A673 (cell line): ENCODE results near the gene COL4A2. TPM values are rescaled to one million over a fixed set of nuclear protein-coding genes. Genes with fewer than 3 reads are reported as not detected.

Experiments used
- BruUV-seq: library from RNA; stranded (reverse); fragments of 400-500 nt; replicated peaks from 2 replicates; lab custom pipeline; 2021; lab: Mats Ljungman, UMichigan
- CTCF ChIA-PET: fragments of 300-600 bp; sonication (Branson Sonifier 250); formaldehyde crosslinking; loops from one replicate; lab custom pipeline; 2022; ENCODE audit warnings: antibody characterized with exemption; lab: Charles Lee
- POLR2A ChIA-PET: fragments of 300-600 bp; sonication (Branson Sonifier 250); formaldehyde crosslinking; loops from one replicate; lab custom pipeline; 2022; ENCODE audit warnings: antibody characterized with exemption; ENCODE audit not compliant: low non-redundant PET; lab: Charles Lee
- DNase-seq: peaks from one replicate; pipeline ENCODE4 v3.0.0-alpha.2; 2015; ENCODE audit warnings: low spot score
- H3K27ac ChIP-seq: fragments of 200-600 bp; sonication (generic); 2 replicates; pipeline ENCODE4 v1.5.1; 2016; ENCODE audit warnings: mixed run types, low read depth, mild to moderate bottlenecking, mixed read lengths, antibody characterized with exemption, low read length; ENCODE audit not compliant: poor library complexity, severe bottlenecking
- H3K27me3 ChIP-seq: fragments of 200-600 bp; sonication (generic); replicated peaks from 2 replicates; pipeline ENCODE4 v1.6.1; 2017; ENCODE audit warnings: mixed run types, low read depth, mild to moderate bottlenecking, mixed read lengths, antibody characterized with exemption, low read length; ENCODE audit not compliant: insufficient read depth, poor library complexity
- H3K36me3 ChIP-seq: fragments of 200-600 bp; sonication (generic); 2 replicates; pipeline ENCODE4 v1.6.1; 2016; ENCODE audit warnings: mixed run types, mild to moderate bottlenecking, mixed read lengths, antibody characterized with exemption, low read length; ENCODE audit not compliant: insufficient read depth, poor library complexity, severe bottlenecking
- H3K4me1 ChIP-seq: fragments of 200-600 bp; sonication (generic); 2 replicates; pipeline ENCODE4 v1.6.1; 2017; ENCODE audit warnings: mixed run types, mild to moderate bottlenecking, mixed read lengths, antibody characterized with exemption, low read length; ENCODE audit not compliant: insufficient read depth, poor library complexity, severe bottlenecking
- H3K4me3 ChIP-seq: fragments of 200-600 bp; sonication (generic); 2 replicates; pipeline ENCODE4 v1.5.1; 2016; ENCODE audit warnings: low read depth, mixed run types, mild to moderate bottlenecking, mixed read lengths, low read length; ENCODE audit not compliant: poor library complexity, severe bottlenecking
- H3K9me3 ChIP-seq: fragments of 200-600 bp; sonication (generic); 2 replicates; pipeline ENCODE4 v1.6.1; 2016; ENCODE audit warnings: mixed run types, low read depth, mild to moderate bottlenecking, mixed read lengths, antibody characterized with exemption, low read length; ENCODE audit not compliant: poor library complexity, severe bottlenecking
- CTCF ChIP-seq: fragments of 300-800, 200-600 bp; sonication (generic); conservative IDR thresholded peaks from 2 replicates; pipeline ENCODE4 v1.5.1; 2017; ENCODE audit warnings: low read depth, mild to moderate bottlenecking, antibody characterized with exemption, low read length, moderate library complexity, mixed read lengths
- EZH2 ChIP-seq: fragments of 200-600 bp; sonication (generic); IDR thresholded peaks from 2 replicates; pipeline ENCODE4 v1.6.1; 2017; ENCODE audit warnings: borderline replicate concordance, low read depth, mild to moderate bottlenecking, mixed read lengths, antibody characterized with exemption, low read length; ENCODE audit not compliant: poor library complexity, severe bottlenecking
- intact Hi-C: fragments of 100-400 bp; cut with micrococcal nuclease; formaldehyde crosslinking; loops from one replicate; pipeline ENCODE4 v1.10.0; 2022; ENCODE audit not compliant: unreplicated experiment
- total RNA-seq: library from RNA; stranded (reverse); gene quantifications from 2 replicates; pipeline ENCODE4 v1.2.3, GENCODE V29; 2021

Gene COL4A2
- total RNA-seq, 1 experiment from 2014 or later: 184 TPM

- POLR2A ChIA-PET: no interaction called here
- no peak for TF ChIP-seq CTCF
- TF ChIP-seq EZH2: no peak
- BruUV-seq: no TSS peak
- no peak overlapping the region for H3K4me3 ChIP-seq
- CTCF ChIA-PET: interaction anchor here (0.6 kb wide), 1 partner anchor 1146 kb away, joined by 4 read pairs; no protein-coding TSS in a partner anchor
- no peak overlapping the region for H3K27ac ChIP-seq
- H3K36me3 ChIP-seq: no peaks in the 10 kb centered on the region
- intact Hi-C loops: no loop called here
- no peak for DNase-seq
- no peaks in the 10 kb centered on the region for H3K9me3 ChIP-seq
- H3K4me1 ChIP-seq: peaks cover 24% of the 10 kb centered on the region
- no peaks in the 10 kb centered on the region for H3K27me3 ChIP-seq
These were observed 91.8 kb downstream of the COL4A2 start for GRCh38 chr13:110398564-110399507.

GRCh38 chr13:110399801-110400200 lies 92.7 kb downstream of the COL4A2 start:
- H3K27me3 ChIP-seq: no peaks in the 10 kb centered on the region
- no peaks in the 10 kb centered on the region for H3K36me3 ChIP-seq
- H3K4me3 ChIP-seq: no peak overlapping the region
- H3K9me3 ChIP-seq: no peaks in the 10 kb centered on the region
- H3K4me1 ChIP-seq: peaks cover 24% of the 10 kb centered on the region
- no TSS peak for BruUV-seq
- intact Hi-C loops: no loop called here
- ChIA-PET CTCF (no interaction called here), POLR2A (no interaction called here)
- no peak overlapping the region for H3K27ac ChIP-seq
- no peak for TF ChIP-seq EZH2
- no peak for TF ChIP-seq CTCF
- no peak for DNase-seq

GRCh38 chr13:110400786-110401533 lies 93.9 kb downstream of the COL4A2 start:
- intact Hi-C loops: no loop called here
- TF ChIP-seq EZH2 (no peak), CTCF (no peak)
- BruUV-seq: no TSS peak
- no peak overlapping the region for H3K27ac ChIP-seq
- H3K36me3 ChIP-seq: no peaks in the 10 kb centered on the region
- H3K27me3 ChIP-seq: no peaks in the 10 kb centered on the region
- H3K4me1 ChIP-seq: peaks cover 24% of the 10 kb centered on the region
- DNase-seq: no peak
- ChIA-PET CTCF (no interaction called here), POLR2A (no interaction called here)
- no peak overlapping the region for H3K4me3 ChIP-seq
- H3K9me3 ChIP-seq: no peaks in the 10 kb centered on the region
